H1 (cell line): ENCODE data around the gene SESN1. TPM values are rescaled to one million over a fixed set of nuclear protein-coding genes. Genes with fewer than 3 reads are reported as not detected.

Source experiments
- CTCF ChIA-PET: fragments of 300-600 bp; sonication (Branson Sonifier 250); formaldehyde crosslinking; loops from one replicate; lab custom pipeline; 2021; ENCODE audit not compliant: partially characterized antibody; lab: Charles Lee
- POLR2A ChIA-PET: fragments of 300-600 bp; sonication (Branson Sonifier 250); formaldehyde crosslinking; loops from one replicate; lab custom pipeline; 2021; ENCODE audit warnings: inconsistent platforms; ENCODE audit not compliant: partially characterized antibody; lab: Charles Lee
- DNase-seq, 2 experiments: peaks; one replicate each; pipeline versions ENCODE4 v3.0.0 to v3.0.0-alpha.2; 2010 to 2022; ENCODE audit warnings: low spot score in 2 of 2, low read depth in 1 of 2, mixed read lengths in 1 of 2
- FAIRE-seq: peaks from 2 replicates; lab custom pipeline; 2011; peaks lifted over from hg19 to GRCh38; lab: Jason Lieb, UNC
- H2AFZ ChIP-seq: 2 replicates; pipeline ENCODE4 v1.8.1; 2012; ENCODE audit warnings: low read length, inconsistent platforms
- H2AK5ac ChIP-seq: 2 replicates; pipeline ENCODE4 v1.6.1; 2013; ENCODE audit warnings: low read depth, low read length
- H2BK120ac ChIP-seq: replicated peaks from 2 replicates; pipeline ENCODE3; 2013; ENCODE audit warnings: low read depth, low read length, inconsistent platforms
- H2BK12ac ChIP-seq: 2 replicates; pipeline ENCODE4 v1.6.1; 2013; ENCODE audit warnings: low read depth, low read length
- H2BK15ac ChIP-seq: 2 replicates; pipeline ENCODE4 v1.6.1; 2013; ENCODE audit warnings: low read length
- H2BK20ac ChIP-seq: 2 replicates; pipeline ENCODE4 v1.6.1; 2013; ENCODE audit warnings: low read length
- H2BK5ac ChIP-seq: 2 replicates; pipeline ENCODE4 v1.6.1; 2013; ENCODE audit warnings: low read depth, low read length
- H3K14ac ChIP-seq: 2 replicates; pipeline ENCODE4 v1.6.1; 2013; ENCODE audit warnings: inconsistent platforms; ENCODE audit not compliant: insufficient read length
- H3K18ac ChIP-seq: 2 replicates; pipeline ENCODE4 v1.6.1; 2013; ENCODE audit warnings: low read length; ENCODE audit errors: extremely low read depth
- H3K23ac ChIP-seq: 2 replicates; pipeline ENCODE4 v1.6.1; 2013; ENCODE audit warnings: inconsistent platforms; ENCODE audit not compliant: insufficient read length
- H3K23me2 ChIP-seq: 2 replicates; pipeline ENCODE4 v1.6.1; 2013; ENCODE audit warnings: low read depth, low read length
- H3K27ac ChIP-seq: 2 replicates; pipeline ENCODE4 v1.6.1; 2011; ENCODE audit warnings: low read depth, low read length, inconsistent platforms
- H3K27me3 ChIP-seq, 4 experiments: replicated peaks in 1 of 4; 1 replicate in 1 of 4; 2 replicates in 3 of 4; pipeline versions ENCODE4 v1.6.1 to v1.8.1; 2011 to 2013; ENCODE audit warnings: low read length in 3 of 4, mild to moderate bottlenecking in 3 of 4, inconsistent platforms in 2 of 4, mixed read lengths in 2 of 4, moderate library complexity in 1 of 4; ENCODE audit not compliant: control insufficient read depth in 3 of 4, insufficient read depth in 3 of 4; ENCODE audit errors: extremely low read depth in 1 of 4
- H3K36me3 ChIP-seq, 4 experiments: 2 replicates each; pipeline versions ENCODE4 v1.6.1 to v1.8.1; 2011 to 2013; ENCODE audit warnings: mild to moderate bottlenecking in 4 of 4, low read length in 3 of 4, moderate library complexity in 2 of 4, control low read depth in 1 of 4, inconsistent platforms in 1 of 4; ENCODE audit not compliant: insufficient read depth in 4 of 4, control insufficient read depth in 2 of 4
- H3K4ac ChIP-seq: replicated peaks from 2 replicates; pipeline ENCODE3; 2013; ENCODE audit warnings: low read length, low read depth, mixed read lengths, inconsistent platforms; ENCODE audit not compliant: insufficient read length
- H3K4me1 ChIP-seq, 4 experiments: replicated peaks in 1 of 4; 1 replicate in 1 of 4; 2 replicates in 3 of 4; pipeline versions ENCODE4 v1.6.1 to v1.8.1; 2011 to 2013; ENCODE audit warnings: low read length in 3 of 4, inconsistent platforms in 2 of 4, mixed read lengths in 1 of 4; ENCODE audit not compliant: insufficient read depth in 4 of 4, control insufficient read depth in 3 of 4
- H3K4me2 ChIP-seq, 2 experiments: 2 replicates each; pipeline versions ENCODE4 v1.6.1 to v1.8.1; 2011 to 2013; ENCODE audit warnings: low read depth in 2 of 2, low read length in 2 of 2, control low read depth in 1 of 2, inconsistent platforms in 1 of 2, mild to moderate bottlenecking in 1 of 2; ENCODE audit not compliant: insufficient read depth in 1 of 2
- H3K4me3 ChIP-seq, 4 experiments: fragments of 200-600, 300-600 bp in 1 of 4; sonication (generic), shearing (Covaris generic), sonication (Bioruptor Twin) in 1 of 4; 2 replicates each; pipeline versions ENCODE4 v1.5.1 to v1.8.1; 2011 to 2016; ENCODE audit warnings: low read length in 4 of 4, low read depth in 3 of 4, control low read depth in 2 of 4, inconsistent platforms in 2 of 4, mild to moderate bottlenecking in 2 of 4, mixed read lengths in 1 of 4, moderate library complexity in 1 of 4; ENCODE audit not compliant: insufficient read depth in 2 of 4; ENCODE audit errors: extremely low read depth in 1 of 4
- H3K56ac ChIP-seq: replicated peaks from 2 replicates; pipeline ENCODE3; 2013; ENCODE audit warnings: low read depth, mild to moderate bottlenecking, mixed read lengths, low read length, inconsistent platforms; ENCODE audit not compliant: insufficient read length
- H3K79me1 ChIP-seq: 2 replicates; pipeline ENCODE4 v1.6.1; 2013; ENCODE audit warnings: low read depth, low read length, control low read depth
- H3K79me2 ChIP-seq, 2 experiments: 2 replicates each; pipeline versions ENCODE4 v1.6.1 to v1.8.1; 2012 to 2013; ENCODE audit warnings: low read length in 2 of 2, mild to moderate bottlenecking in 2 of 2, inconsistent platforms in 1 of 2; ENCODE audit not compliant: insufficient read depth in 2 of 2, control insufficient read depth in 1 of 2
- H3K9ac ChIP-seq, 4 experiments: replicated peaks in 1 of 4; 1 replicate in 1 of 4; 2 replicates in 3 of 4; pipeline versions ENCODE4 v1.6.1 to v1.8.1; 2011 to 2013; ENCODE audit warnings: low read depth in 3 of 4, low read length in 3 of 4, control low read depth in 2 of 4, mild to moderate bottlenecking in 2 of 4, moderate library complexity in 2 of 4, inconsistent platforms in 1 of 4; ENCODE audit errors: extremely low read depth in 1 of 4
- H3K9me3 ChIP-seq, 2 experiments: 2 replicates each; pipeline versions ENCODE4 v1.6.1 to v1.8.1; 2012 to 2013; ENCODE audit warnings: mild to moderate bottlenecking in 2 of 2, moderate library complexity in 2 of 2, control low read depth in 1 of 2, inconsistent platforms in 1 of 2, low read depth in 1 of 2, low read length in 1 of 2, mixed read lengths in 1 of 2; ENCODE audit not compliant: insufficient read depth in 2 of 2
- H4K20me1 ChIP-seq, 2 experiments: replicated peaks in 1 of 2; 2 replicates each; pipeline versions ENCODE3 to v1.8.1; 2011 to 2013; ENCODE audit warnings: inconsistent platforms in 2 of 2, low read length in 2 of 2, mild to moderate bottlenecking in 1 of 2; ENCODE audit not compliant: insufficient read depth in 2 of 2, control insufficient read depth in 1 of 2
- H4K5ac ChIP-seq: 2 replicates; pipeline ENCODE4 v1.6.1; 2013; ENCODE audit warnings: low read length, low read depth, mixed read lengths, inconsistent platforms; ENCODE audit not compliant: insufficient read length
- H4K8ac ChIP-seq: 2 replicates; pipeline ENCODE4 v1.8.0; 2013; ENCODE audit warnings: mild to moderate bottlenecking, moderate library complexity, low read length, inconsistent platforms; ENCODE audit not compliant: insufficient read depth; ENCODE audit errors: extremely low read depth
- H4K91ac ChIP-seq: replicated peaks from 2 replicates; pipeline ENCODE3; 2013; ENCODE audit warnings: low read length, mixed read lengths, inconsistent platforms; ENCODE audit not compliant: insufficient read length
- ASH2L ChIP-seq: fragments of 200-600, 300-600 bp; sonication (generic); IDR thresholded peaks from one replicate; pipeline ENCODE4 v1.7.1; 2017; ENCODE audit warnings: low read length
- BCL11A ChIP-seq, 2 experiments: IDR thresholded peaks; one replicate each; pipeline ENCODE4 v1.6.1; 2011; ENCODE audit warnings: low read depth in 2 of 2, low read length in 2 of 2, mild to moderate bottlenecking in 2 of 2
- CBX8 ChIP-seq: fragments of 300-800, 300-1000 bp; sonication (generic); IDR thresholded peaks from 2 replicates; pipeline ENCODE4 v1.7.1; 2016; ENCODE audit warnings: low read depth, low read length, borderline replicate concordance
- CHD2 ChIP-seq: IDR thresholded peaks from 2 replicates; pipeline ENCODE4 v1.6.1; 2012; ENCODE audit warnings: low read length, improper control_type of control experiment
- KDM1A ChIP-seq: fragments of 200-600, 300-600 bp; sonication (generic); IDR thresholded peaks from 2 replicates; pipeline ENCODE4 v1.7.1; 2016; ENCODE audit warnings: mild to moderate bottlenecking, low read length, borderline replicate concordance
- POLR2A ChIP-seq, 2 experiments: IDR thresholded peaks; 1 replicate in 1 of 2; 2 replicates in 1 of 2; pipeline ENCODE4 v1.6.1; 2011; ENCODE audit warnings: low read depth in 2 of 2, low read length in 2 of 2, mild to moderate bottlenecking in 2 of 2; ENCODE audit errors: control extremely low read depth in 1 of 2
- POU5F1 ChIP-seq: IDR thresholded peaks from 2 replicates; pipeline ENCODE4 v1.6.1; 2011; ENCODE audit warnings: low read depth, mild to moderate bottlenecking, low read length, moderate library complexity
- TBP ChIP-seq: IDR thresholded peaks from 2 replicates; pipeline ENCODE4 v1.6.1; 2011; ENCODE audit warnings: low read depth, low read length, improper control_type of control experiment
- TCF12 ChIP-seq: IDR thresholded peaks from 2 replicates; pipeline ENCODE4 v1.6.1; 2011; ENCODE audit warnings: low read depth, mild to moderate bottlenecking, low read length
- TEAD4 ChIP-seq: IDR thresholded peaks from 2 replicates; pipeline ENCODE4 v1.6.1; 2012; ENCODE audit warnings: low read depth, low read length, inconsistent platforms, mixed read lengths
- polyA plus RNA-seq, 7 experiments: library from polyadenylated mRNA; depleted of rRNA in 3 of 7; stranded (reverse) in 5 of 7; unstranded in 2 of 7; fragments of >200 nt in 5 of 7; fragments of 200-250 nt in 2 of 7; gene quantifications; 1 replicate in 5 of 7; 2 replicates in 1 of 7; 4 replicates in 1 of 7; pipeline versions ENCODE4 v1.2.1 to v1.2.3, GENCODE V29; 2011 to 2013; ENCODE audit warnings: missing spikeins in 2 of 7, mixed read lengths in 2 of 7
- total RNA-seq: library from RNA; stranded (reverse); fragmentation: NEBNext Ultra II Directional; extraction: Animal tissue kit (Norgen Biotek cat#: 25700); gene quantifications from 2 replicates; pipeline ENCODE4 v1.2.1, GENCODE V29; 2021

The SESN1 gene
- total and polyA plus RNA-seq, 2 of the 8 experiments (the other 6 are each of a cell fraction or from before 2014, with no cell fraction given), result 12.8 to 15.6 TPM

DNA sequence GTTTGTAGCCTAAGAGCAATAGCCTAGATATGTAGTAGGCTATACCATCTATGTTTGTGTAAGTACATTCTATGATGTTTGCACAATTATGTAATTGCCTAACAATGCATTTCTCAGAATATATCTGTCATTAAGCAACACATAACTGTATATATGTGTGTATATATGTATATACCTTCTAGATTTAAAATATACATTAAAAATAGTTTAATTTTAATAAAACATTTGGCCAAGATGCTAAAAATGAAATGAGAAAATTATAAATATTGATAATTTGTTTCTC, 20.6 kb downstream of the SESN1 start:
- H3K9ac ChIP-seq, result no peak overlapping the region
- no peak for FAIRE-seq
- H2BK15ac ChIP-seq, result no peak overlapping the region
- no peak overlapping the region for H2AK5ac ChIP-seq
- H3K23ac ChIP-seq, result no peak overlapping the region
- H3K56ac ChIP-seq, result no peak overlapping the region
- no peak overlapping the region for H3K14ac ChIP-seq
- no peaks in the 10 kb centered on the region for H3K23me2 ChIP-seq
- H2AFZ ChIP-seq, result no peak overlapping the region
- H3K79me2 ChIP-seq, result no peaks in the 10 kb centered on the region
- no peak for TF ChIP-seq ASH2L
- TF ChIP-seq CBX8, result no peak
- no peak for TF ChIP-seq TBP
- TF ChIP-seq POU5F1, result no peak
- TF ChIP-seq POLR2A (IDR thresholded peaks at IDR 0.05; ENCODE audit: control extremely low read depth in 1 of 2, low read depth in 2 of 2, low read length in 2 of 2), result no peak
- no peak for TF ChIP-seq KDM1A
- no peak for TF ChIP-seq TEAD4
- TF ChIP-seq BCL11A (IDR thresholded peaks at IDR 0.05; ENCODE audit: low read depth in 2 of 2, low read length in 2 of 2), result no peak
- no peak for TF ChIP-seq TCF12
- TF ChIP-seq CHD2, result no peak
- H3K4me1 ChIP-seq, result no peaks in the 10 kb centered on the region
- H3K4ac ChIP-seq, result no peak overlapping the region
- H3K9me3 ChIP-seq, result no peaks in the 10 kb centered on the region
- no peak overlapping the region for H2BK5ac ChIP-seq
- H2BK120ac ChIP-seq, result no peak overlapping the region
- no peak for DNase-seq
- H3K27ac ChIP-seq, result no peak overlapping the region
- no peak overlapping the region for H2BK12ac ChIP-seq
- ChIA-PET POLR2A (no interaction called here), CTCF (interaction anchor here (0.6 to 6.0 kb wide), 24 partner anchors 11 to 746 kb away, joined by 3 to 64 read pairs (median 4); partner anchors contain the start of gene SESN1)
- no peaks in the 10 kb centered on the region for H3K27me3 ChIP-seq
- H3K36me3 ChIP-seq, result no peaks in the 10 kb centered on the region
- no peak overlapping the region for H2BK20ac ChIP-seq
- no peaks in the 10 kb centered on the region for H4K20me1 ChIP-seq
- no peak overlapping the region for H3K18ac ChIP-seq
- H3K79me1 ChIP-seq, result no peaks in the 10 kb centered on the region
- no peak overlapping the region for H3K4me2 ChIP-seq
- no peak overlapping the region for H4K91ac ChIP-seq
- no peak overlapping the region for H4K8ac ChIP-seq
- no peak overlapping the region for H4K5ac ChIP-seq
- no peak overlapping the region for H3K4me3 ChIP-seq
